ENCODE data around the gene FANCE. TPM values are rescaled to one million over a fixed set of nuclear protein-coding genes. Genes with fewer than 3 reads are reported as not detected.

The FANCE gene
- total and polyA plus RNA-seq, 9 of the 15 experiments (the other 6 are each of a cell fraction or from before 2014, with no cell fraction given) = 5.7 to 30.2 (median 17.0) TPM

- no peak overlapping the region for H3K27ac ChIP-seq (ENCODE audit: extremely low read depth, low read depth, low read length)
- intact Hi-C loops (cut with micrococcal nuclease) = no loop called here
- no peak for FAIRE-seq
- CTCF ChIA-PET (ENCODE audit: low intra/inter-chr PET ratio) = no interaction called here
- DNase-seq (ENCODE audit: extremely low read depth in 1 of 4, low spot score in 3 of 4) = no peak
- H3K9ac ChIP-seq (ENCODE audit: insufficient read depth in 1 of 2, low read depth in 2 of 2, low read length in 2 of 2) = no peak overlapping the region
- no peaks in the 10 kb centered on the region for H4K20me1 ChIP-seq (replicated peaks; ENCODE audit: control insufficient read depth, insufficient read depth, low read length)
- TF ChIP-seq ZNF644 (tag; IDR thresholded peaks at IDR 0.05; ENCODE audit: low read depth) = no peak
- TF ChIP-seq ZNF655 (CRISPR knock-in tag; IDR thresholded peaks at IDR 0.05) = no peak
- no peak for TF ChIP-seq GTF2F1 (IDR thresholded peaks at IDR 0.05; ENCODE audit: low read depth, low read length)
- TF ChIP-seq CBX5 (IDR thresholded peaks at IDR 0.05; ENCODE audit: borderline replicate concordance, low read depth) = no peak
- TF ChIP-seq HMGXB4 (CRISPR knock-in tag; IDR thresholded peaks at IDR 0.05) = no peak
- no peak for TF ChIP-seq NFE2L1 (tag; IDR thresholded peaks at IDR 0.05; ENCODE audit: borderline replicate concordance, low read depth)
- TF ChIP-seq, protein P1, sequence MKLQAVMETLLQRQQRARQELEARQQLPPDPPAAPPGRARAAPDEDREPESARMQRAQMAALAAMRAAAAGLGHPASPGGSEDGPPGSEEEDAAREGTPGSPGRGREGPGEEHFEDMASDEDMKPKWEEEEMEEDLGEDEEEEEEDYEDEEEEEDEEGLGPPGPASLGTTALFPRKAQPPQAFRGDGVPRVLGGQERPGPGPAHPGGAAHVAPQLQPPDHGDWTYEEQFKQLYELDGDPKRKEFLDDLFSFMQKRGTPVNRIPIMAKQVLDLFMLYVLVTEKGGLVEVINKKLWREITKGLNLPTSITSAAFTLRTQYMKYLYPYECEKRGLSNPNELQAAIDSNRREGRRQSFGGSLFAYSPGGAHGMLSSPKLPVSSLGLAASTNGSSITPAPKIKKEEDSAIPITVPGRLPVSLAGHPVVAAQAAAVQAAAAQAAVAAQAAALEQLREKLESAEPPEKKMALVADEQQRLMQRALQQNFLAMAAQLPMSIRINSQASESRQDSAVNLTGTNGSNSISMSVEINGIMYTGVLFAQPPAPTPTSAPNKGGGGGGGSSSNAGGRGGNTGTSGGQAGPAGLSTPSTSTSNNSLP (IDR thresholded peaks at IDR 0.05; ENCODE audit: borderline replicate concordance, low read depth, low read length) = no peak
- no peak overlapping the region for H3K4me2 ChIP-seq (ENCODE audit: insufficient read depth, low read length)
- no peak for ATAC-seq
- H3K4me3 ChIP-seq = no peak overlapping the region
- H3K36me3 ChIP-seq (ENCODE audit: control insufficient read depth, insufficient read depth, low read length) = peaks cover 5% of the 10 kb centered on the region; the same call in 1 of the 3 replicates
- H3K4me1 ChIP-seq (replicated peaks in 1 of 2; ENCODE audit: control insufficient read depth in 2 of 2, insufficient read depth in 2 of 2, low read length in 2 of 2) = peaks cover 0 to 11% of the 10 kb centered on the region in 2 experiments; a peak in 2 of 5 replicates
- POLR2A ChIA-PET = interaction anchor here (0.5 to 1.3 kb wide), 5 partner anchors 8 to 24 kb away, joined by 3 to 6 read pairs (median 3); partner anchors contain the start of gene FANCE
- no TSS peak for BruUV-seq (replicated peaks)
- H2AFZ ChIP-seq (ENCODE audit: low read depth, low read length) = no peak overlapping the region
- in situ Hi-C loops (cut with MboI) = no loop called here
- H3K79me2 ChIP-seq (ENCODE audit: control insufficient read depth, insufficient read depth, low read length) = no peaks in the 10 kb centered on the region
- WGBS (ENCODE audit: insufficient coverage, low coverage, missing lambda C conversion rate) = 42% methylated on average over 4 of the region's 9 CpGs
- H3K9me1 ChIP-seq (ENCODE audit: control insufficient read depth, insufficient read depth, low read length) = no peaks in the 10 kb centered on the region
- peaks cover 16% of the 10 kb centered on the region; the same call in 1 of the 2 replicates for H3K9me3 ChIP-seq (replicated peaks; ENCODE audit: control insufficient read depth, insufficient read depth, low read depth, low read length)
- peaks cover 0 to 3% of the 10 kb centered on the region in 2 experiments; a peak in 1 of 5 replicates for H3K27me3 ChIP-seq (ENCODE audit: control insufficient read depth in 2 of 2, insufficient read depth in 2 of 2, low read length in 2 of 2)
Observed at GRCh38 chr6:35427851-35428321, 24.3 kb upstream of the FANCE start.
